ENCODE data around the gene RBM24. TPM values are rescaled to one million over a fixed set of nuclear protein-coding genes. Genes with fewer than 3 reads are reported as not detected.

RBM24 gene
- total RNA-seq = not detected

DNA sequence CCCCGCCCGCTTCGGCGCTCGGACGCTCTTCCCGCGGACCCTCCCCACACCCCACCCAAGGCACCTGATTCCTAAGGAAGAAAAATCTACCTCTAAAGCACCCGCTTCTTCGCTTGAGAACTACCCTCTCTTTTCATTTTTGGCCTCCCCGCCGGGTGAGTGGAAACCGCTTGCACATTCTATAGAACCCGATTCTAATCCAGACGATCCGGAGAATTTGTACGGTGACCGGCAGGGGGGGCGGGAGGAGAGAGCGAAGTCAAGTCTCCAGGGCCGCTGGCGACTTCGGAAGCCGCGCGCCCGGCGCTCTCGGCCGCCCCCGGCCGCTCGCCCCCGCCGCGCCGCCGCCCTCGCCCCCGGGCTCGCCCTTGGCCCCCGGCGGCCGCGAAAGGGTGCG is at the start of gene RBM24:
Gene RBM24, plus strand, starts transcription at position 262 of the 397 bp plus-strand sequence. CDS start 221 bp downstream, outside the sequence.
- no peak for DNase-seq

DNA sequence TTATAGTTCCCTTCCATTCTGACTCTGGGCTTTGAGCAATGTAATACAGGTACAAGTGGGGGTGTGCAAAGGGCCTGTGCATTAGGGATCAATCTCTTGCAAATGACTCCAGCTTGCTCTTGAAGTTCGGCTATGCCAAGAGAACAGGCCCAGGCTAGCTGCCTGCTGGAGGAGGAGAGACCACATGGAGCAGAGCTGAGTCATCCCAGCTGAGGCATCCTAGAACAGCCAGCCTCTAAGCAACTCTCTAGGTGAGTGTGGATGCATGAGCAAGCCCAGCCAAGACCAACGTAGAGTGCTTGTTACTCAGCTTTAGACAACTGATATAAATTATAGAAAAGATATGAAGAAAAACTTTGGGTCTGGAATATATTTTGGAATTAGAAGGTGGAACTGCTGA is 47.6 kb upstream of the RBM24 start:
- no peak for DNase-seq

DNA sequence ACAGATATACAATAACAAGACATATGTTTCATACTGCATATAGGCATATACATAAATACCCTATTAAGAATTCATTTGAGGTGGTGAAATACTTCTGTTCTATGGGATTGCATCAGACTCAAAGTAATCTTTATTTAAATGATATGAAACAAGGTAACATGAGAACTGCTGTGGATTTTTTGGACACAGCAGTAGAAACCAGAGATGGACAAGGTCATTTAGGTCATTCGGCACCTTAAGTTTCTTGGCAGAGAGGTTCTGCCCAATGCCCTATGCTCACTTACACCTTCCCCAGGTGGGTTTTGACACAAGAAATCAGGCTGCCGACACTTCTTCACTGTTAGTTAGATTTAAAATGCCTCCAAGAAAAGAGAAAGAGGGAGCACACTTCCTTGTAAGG is 43.9 kb upstream of the RBM24 start:
- no peak for DNase-seq

DNA sequence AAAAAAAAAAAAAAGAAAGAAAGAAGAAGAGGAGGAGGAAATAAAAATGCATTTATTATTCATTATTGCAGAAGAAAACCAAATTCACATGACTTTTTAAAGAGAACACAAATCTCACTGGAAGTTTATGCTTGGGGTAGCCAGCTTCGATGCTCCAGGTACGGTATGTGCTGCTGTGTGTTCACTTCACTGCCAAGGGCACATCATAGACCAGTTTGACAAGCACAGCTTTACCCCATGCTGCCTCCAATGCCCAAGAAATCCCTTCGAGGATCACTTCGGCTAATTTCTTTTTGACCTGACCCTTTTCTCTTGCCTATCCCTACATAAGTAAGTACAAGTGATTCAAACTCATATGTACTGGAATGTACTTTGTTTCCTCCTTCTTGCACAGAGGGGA is 41.9 kb upstream of the RBM24 start:
- no peak for DNase-seq

GRCh38 chr6:17240803-17241500 is 40.2 kb upstream of the RBM24 start:
- no peak for DNase-seq

GRCh38 chr6:17242087-17242486 is 39.1 kb upstream of the RBM24 start:
- no peak for DNase-seq

- no peak for DNase-seq
These were observed 30.9 kb upstream of the RBM24 start for GRCh38 chr6:17250237-17250636.

- no peak for DNase-seq
These were observed 29.2 kb upstream of the RBM24 start for GRCh38 chr6:17251953-17252352.

GRCh38 chr6:17258749-17259148 is 22.4 kb upstream of the RBM24 start:
- DNase-seq = no peak

DNA sequence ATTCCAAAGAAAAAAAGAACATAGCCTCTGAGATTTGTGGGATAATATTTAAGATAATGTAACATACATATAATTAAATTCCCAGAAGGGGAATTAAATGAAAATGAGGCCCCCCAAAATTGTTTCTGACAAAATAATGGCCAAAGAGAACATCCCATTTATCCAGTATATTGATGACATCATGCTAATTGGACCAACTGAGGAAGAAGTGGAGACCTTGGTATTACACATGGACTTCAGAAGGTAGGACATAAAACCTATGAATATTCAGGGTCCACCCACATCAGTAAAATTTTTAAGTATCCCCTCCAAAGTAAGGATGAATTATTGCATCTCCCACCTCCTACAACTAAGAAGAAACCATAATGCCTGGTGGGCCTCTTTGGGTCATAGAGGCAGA is 15.6 kb upstream of the RBM24 start:
- no peak for DNase-seq

DNA sequence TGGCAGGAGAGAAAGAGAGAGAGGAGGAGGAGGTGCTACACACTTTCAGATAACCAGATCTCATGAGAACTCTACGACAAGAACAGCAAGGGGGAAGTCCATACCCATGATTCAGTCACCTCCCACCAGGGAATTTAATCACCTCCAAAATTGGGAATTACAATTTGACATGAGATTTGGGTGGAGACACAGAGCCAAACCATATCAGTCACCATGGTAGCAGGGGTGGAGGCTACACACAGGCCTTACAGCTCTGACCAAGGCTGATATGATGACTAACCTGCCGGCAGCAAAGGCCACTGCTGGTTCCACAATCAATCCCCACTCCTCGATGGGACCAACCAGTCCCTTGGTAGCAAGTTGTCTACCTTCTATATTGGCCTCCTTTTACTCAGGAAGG is 13.6 kb upstream of the RBM24 start:
- no peak for DNase-seq

DNA sequence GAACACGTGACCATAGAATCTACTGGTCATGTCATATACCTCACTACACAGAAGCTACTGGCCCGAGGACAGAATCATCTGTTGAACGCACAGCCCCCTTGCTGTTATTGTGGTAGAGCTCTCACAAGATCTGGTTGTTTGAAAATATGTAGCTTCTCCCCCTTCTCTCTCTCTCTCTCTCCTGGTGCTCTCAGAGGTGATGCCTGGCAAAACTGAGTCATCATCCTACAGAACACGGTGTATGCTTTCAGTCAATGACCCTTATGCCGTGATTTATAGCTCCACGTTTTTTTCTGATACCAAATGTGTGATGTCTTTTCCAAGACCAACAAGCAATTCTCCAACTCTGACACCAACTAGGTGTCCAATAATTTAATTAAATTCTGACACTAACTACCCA is 13.0 kb upstream of the RBM24 start:
- DNase-seq = no peak

- DNase-seq = no peak
These were observed 11.3 kb upstream of the RBM24 start for GRCh38 chr6:17269840-17270239.

GRCh38 chr6:17271628-17272027 is 9.5 kb upstream of the RBM24 start:
- DNase-seq = no peak

- DNase-seq = no peak
These were observed 4.4 kb upstream of the RBM24 start for GRCh38 chr6:17276766-17277165.

DNA sequence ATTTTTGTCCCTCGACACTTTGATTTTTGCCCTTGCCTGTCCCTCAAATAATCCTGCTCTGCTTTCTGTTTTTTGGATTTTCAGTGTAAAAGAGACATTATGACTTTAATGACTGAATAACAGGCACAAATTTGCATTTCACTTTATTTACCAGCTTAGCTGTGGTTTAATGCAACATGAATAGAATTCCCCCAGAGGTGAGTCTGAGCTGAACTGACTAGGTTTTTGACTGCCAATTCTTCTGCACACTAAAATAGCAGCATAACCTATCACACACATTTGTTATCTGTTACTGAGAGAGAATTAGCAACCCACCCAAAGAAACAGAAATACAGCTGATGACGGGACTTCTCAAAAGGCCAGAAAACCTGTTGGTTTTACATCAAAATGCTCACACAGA is 3.9 kb upstream of the RBM24 start:
- no peak for DNase-seq

GRCh38 chr6:17278289-17279063 is 2.7 kb upstream of the RBM24 start:
- no peak for DNase-seq

DNA sequence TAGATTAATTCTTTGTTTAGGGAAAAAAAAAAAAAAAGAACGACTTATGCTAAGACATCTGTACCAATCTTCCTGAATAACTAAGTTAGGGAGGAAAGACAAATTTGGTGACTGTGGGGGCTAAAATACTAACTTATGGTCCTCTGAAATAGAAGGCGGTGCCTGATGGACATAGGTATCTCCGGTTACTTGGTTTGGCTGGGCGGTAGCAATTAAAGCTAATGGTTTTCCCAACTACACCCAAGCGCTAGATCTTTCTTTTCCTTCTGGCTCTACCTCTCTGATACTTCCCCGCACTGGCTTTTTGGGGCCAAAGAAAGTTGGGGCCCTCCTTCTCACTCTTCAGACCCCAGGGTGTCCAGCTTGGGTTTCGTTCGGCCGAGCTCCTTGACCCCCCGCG is 1.0 kb upstream of the RBM24 start:
- no peak for DNase-seq

DNA sequence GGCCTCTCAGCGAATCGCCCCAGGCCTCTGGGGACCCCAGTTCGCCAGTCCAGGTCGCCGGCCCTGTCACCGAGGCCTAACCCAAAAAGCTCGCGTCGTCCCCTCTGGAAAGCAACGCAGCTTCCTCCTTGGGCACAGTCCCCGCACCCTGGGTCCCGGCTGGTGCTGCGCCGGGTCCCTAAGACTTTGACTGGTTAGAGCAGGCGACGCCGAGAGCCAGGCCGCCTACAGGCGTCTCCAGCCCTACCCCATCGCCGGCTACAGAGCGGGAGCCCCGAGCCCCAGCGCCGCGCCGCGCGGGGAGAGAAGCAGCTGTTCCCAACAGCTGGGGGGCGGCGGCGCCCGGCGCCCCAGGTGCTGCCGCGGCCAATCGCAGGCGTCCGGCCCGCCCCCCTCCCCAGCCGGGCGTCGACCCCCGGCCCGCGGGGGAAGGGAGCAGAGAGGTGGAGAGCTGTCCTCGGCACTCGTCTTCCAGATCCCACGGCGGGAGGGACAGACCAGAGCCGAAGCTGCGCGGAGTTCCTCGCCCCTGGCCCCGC is 540 bp upstream of the RBM24 start:
- DNase-seq = no peak

DNA sequence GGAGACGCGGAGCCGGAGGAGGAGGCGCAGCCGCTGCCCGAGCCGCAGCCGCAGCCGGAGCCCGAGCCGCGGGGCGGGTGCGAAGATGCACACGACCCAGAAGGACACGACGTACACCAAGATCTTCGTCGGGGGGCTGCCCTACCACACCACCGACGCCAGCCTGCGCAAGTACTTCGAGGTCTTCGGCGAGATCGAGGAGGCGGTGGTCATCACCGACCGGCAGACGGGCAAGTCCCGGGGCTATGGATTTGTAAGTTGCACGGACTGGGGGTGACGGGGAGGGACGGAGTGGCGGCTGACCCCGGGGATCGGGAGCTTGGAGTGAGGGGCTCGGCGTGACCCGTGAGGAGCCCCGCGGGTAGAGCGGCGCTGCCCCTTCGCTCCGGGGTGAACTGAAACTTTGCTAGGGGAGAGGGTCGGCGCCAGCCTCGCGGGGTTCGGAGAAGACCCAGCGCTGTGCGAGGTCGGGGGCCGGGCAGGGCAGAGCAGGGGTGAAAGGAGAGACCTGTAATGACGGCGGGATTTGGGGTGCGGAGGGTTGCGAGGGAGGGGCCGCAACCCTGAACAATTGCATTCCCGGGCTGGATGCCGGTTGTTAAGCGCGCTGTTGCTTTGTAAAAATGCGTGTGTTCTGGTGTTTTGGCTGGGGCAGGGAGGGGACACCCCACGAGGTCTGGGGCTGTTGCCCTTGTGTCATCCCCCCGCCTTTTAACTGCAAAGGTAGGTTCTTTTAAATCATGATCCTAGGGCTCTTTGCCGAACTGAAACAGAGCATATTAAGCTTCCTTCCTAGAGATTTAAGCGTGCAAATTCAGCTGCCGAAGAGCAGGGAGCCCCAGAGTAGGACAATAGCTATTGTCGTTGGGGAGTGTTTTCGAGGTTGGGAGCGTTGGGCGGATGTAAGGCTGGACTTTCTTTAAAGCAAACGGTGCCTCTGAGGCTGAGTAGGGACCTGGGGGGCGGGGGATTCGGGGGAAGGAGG is 628 bp downstream of the RBM24 start:
- DNase-seq = no peak

- no peak for DNase-seq
These were observed 1.9 kb downstream of the RBM24 start for GRCh38 chr6:17283074-17283473.

DNA sequence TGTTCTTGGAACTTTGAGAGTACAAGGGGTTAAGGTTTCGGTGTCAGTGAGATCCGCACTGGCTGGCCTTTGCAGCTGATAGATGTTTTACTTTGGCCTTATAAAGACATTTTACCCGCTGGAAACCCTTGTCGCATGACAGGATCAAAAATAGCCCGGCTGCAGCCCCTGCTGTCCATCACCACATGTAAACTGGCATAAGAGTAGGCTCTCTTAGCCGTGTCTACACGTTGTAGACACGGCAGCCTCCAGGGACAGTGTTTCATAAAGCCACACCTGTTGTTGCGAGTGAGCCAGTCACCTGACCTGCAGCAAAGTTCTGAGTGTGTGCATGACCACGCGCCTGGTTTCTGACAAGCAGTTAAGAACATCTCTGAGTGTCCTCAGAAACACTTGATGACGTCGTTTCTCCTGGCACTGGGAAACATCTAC is 8.5 kb downstream of the RBM24 start:
- DNase-seq = no peak

- DNase-seq = no peak
These were observed 10.6 kb downstream of the RBM24 start for GRCh38 chr6:17291778-17292177.

Data from effector CD4-positive, alpha-beta T cell (primary cell).